ENCODE measurements around the gene WDR7. TPM values are rescaled to one million over a fixed set of nuclear protein-coding genes. Genes with fewer than 3 reads are reported as not detected.

Gene WDR7
- total and polyA plus RNA-seq, 9 of the 15 experiments (the other 6 are each of a cell fraction or from before 2014, with no cell fraction given) = 1.4 to 9.4 (median 5.3) TPM

GRCh38 chr18:56841836-56842235 is 190.7 kb downstream of the WDR7 start:
- WGBS (ENCODE audit: insufficient coverage, low coverage, missing lambda C conversion rate) = 100% methylated on average over 1 of the region's 1 CpG
- TF ChIP-seq TRIM28 (IDR thresholded peaks at IDR 0.05) (no peak), ZNF431 (CRISPR knock-in tag; IDR thresholded peaks at IDR 0.05) (no peak), FIP1L1 (IDR thresholded peaks at IDR 0.05; ENCODE audit: low read depth, low read length, poor library complexity, severe bottlenecking) (no peak), NCOA2 (IDR thresholded peaks at IDR 0.05; ENCODE audit: partially characterized antibody in 2 of 2) (no peak), MAX (CRISPR knock-in tag; IDR thresholded peaks at IDR 0.05) (no peak), KDM2B (CRISPR knock-in tag; IDR thresholded peaks at IDR 0.05) (no peak), GATAD2A (IDR thresholded peaks at IDR 0.05) (no peak), SAFB (IDR thresholded peaks at IDR 0.05; ENCODE audit: borderline replicate concordance, low read depth, low read length) (no peak), HEY1 (CRISPR knock-in tag; IDR thresholded peaks at IDR 0.05; ENCODE audit: borderline replicate concordance) (no peak), NCOA4 (IDR thresholded peaks at IDR 0.05; ENCODE audit: partially characterized antibody) (no peak), RBM25 (IDR thresholded peaks at IDR 0.05; ENCODE audit: low read depth, low read length, severe bottlenecking) (no peak), SMAD2 (IDR thresholded peaks at IDR 0.05; ENCODE audit: low read depth, low read length) (no peak), DEAF1 (CRISPR knock-in tag; IDR thresholded peaks at IDR 0.05) (no peak)
- TF ChIP-seq, protein P1, sequence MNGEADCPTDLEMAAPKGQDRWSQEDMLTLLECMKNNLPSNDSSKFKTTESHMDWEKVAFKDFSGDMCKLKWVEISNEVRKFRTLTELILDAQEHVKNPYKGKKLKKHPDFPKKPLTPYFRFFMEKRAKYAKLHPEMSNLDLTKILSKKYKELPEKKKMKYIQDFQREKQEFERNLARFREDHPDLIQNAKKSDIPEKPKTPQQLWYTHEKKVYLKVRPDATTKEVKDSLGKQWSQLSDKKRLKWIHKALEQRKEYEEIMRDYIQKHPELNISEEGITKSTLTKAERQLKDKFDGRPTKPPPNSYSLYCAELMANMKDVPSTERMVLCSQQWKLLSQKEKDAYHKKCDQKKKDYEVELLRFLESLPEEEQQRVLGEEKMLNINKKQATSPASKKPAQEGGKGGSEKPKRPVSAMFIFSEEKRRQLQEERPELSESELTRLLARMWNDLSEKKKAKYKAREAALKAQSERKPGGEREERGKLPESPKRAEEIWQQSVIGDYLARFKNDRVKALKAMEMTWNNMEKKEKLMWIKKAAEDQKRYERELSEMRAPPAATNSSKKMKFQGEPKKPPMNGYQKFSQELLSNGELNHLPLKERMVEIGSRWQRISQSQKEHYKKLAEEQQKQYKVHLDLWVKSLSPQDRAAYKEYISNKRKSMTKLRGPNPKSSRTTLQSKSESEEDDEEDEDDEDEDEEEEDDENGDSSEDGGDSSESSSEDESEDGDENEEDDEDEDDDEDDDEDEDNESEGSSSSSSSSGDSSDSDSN (IDR thresholded peaks at IDR 0.05; ENCODE audit: borderline replicate concordance in 1 of 2, low read depth in 2 of 2, low read length in 2 of 2) = no peak
- TF ChIP-seq, protein P2, sequence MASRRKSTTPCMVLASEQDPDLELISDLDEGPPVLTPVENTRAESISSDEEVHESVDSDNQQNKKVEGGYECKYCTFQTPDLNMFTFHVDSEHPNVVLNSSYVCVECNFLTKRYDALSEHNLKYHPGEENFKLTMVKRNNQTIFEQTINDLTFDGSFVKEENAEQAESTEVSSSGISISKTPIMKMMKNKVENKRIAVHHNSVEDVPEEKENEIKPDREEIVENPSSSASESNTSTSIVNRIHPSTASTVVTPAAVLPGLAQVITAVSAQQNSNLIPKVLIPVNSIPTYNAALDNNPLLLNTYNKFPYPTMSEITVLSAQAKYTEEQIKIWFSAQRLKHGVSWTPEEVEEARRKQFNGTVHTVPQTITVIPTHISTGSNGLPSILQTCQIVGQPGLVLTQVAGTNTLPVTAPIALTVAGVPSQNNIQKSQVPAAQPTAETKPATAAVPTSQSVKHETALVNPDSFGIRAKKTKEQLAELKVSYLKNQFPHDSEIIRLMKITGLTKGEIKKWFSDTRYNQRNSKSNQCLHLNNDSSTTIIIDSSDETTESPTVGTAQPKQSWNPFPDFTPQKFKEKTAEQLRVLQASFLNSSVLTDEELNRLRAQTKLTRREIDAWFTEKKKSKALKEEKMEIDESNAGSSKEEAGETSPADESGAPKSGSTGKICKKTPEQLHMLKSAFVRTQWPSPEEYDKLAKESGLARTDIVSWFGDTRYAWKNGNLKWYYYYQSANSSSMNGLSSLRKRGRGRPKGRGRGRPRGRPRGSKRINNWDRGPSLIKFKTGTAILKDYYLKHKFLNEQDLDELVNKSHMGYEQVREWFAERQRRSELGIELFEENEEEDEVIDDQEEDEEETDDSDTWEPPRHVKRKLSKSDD (conservative IDR thresholded peaks at IDR 0.05; ENCODE audit: low read length) = no peak
- POLR2A ChIA-PET = no interaction called here
- no peak overlapping the region for H3K4me2 ChIP-seq (ENCODE audit: insufficient read depth, low read length)
- in situ Hi-C loops (cut with MboI) = no loop called here
- ATAC-seq = no peak
- no peaks in the 10 kb centered on the region for H3K4me1 ChIP-seq (replicated peaks in 1 of 2; ENCODE audit: control insufficient read depth in 2 of 2, insufficient read depth in 2 of 2, low read length in 2 of 2)
- H3K9me1 ChIP-seq (ENCODE audit: control insufficient read depth, insufficient read depth, low read length) = no peaks in the 10 kb centered on the region
- FAIRE-seq = no peak
- H4K20me1 ChIP-seq (replicated peaks; ENCODE audit: control insufficient read depth, insufficient read depth, low read length) = no peaks in the 10 kb centered on the region
- no peak overlapping the region for H3K9ac ChIP-seq (ENCODE audit: insufficient read depth in 1 of 2, low read depth in 2 of 2, low read length in 2 of 2)
- CTCF ChIA-PET (ENCODE audit: low intra/inter-chr PET ratio) = no interaction called here
- no peak overlapping the region for H2AFZ ChIP-seq (ENCODE audit: low read depth, low read length)
- H3K9me3 ChIP-seq (replicated peaks; ENCODE audit: control insufficient read depth, insufficient read depth, low read depth, low read length) = no peaks in the 10 kb centered on the region
- H3K27ac ChIP-seq (ENCODE audit: extremely low read depth, low read depth, low read length) = no peak overlapping the region
- no TSS peak for BruUV-seq (replicated peaks)
- H3K79me2 ChIP-seq (ENCODE audit: control insufficient read depth, insufficient read depth, low read length) = no peaks in the 10 kb centered on the region
- intact Hi-C loops (cut with micrococcal nuclease) = no loop called here
- no peaks in the 10 kb centered on the region for H3K27me3 ChIP-seq (ENCODE audit: control insufficient read depth in 2 of 2, insufficient read depth in 2 of 2, low read length in 2 of 2)
- no peaks in the 10 kb centered on the region for H3K36me3 ChIP-seq (ENCODE audit: control insufficient read depth, insufficient read depth, low read length)
- DNase-seq (ENCODE audit: extremely low read depth in 1 of 4, low spot score in 3 of 4) = no peak
- H3K4me3 ChIP-seq = no peak overlapping the region

Data from K562 (cell line).